GM19463 (cell line): ENCODE results near the gene TMEM52.
A peak's percentile ranks its signal among the peaks of the same experiment; 100 is the strongest.

Source experiments
- ATAC-seq: cut with Tn5 transposase; IDR thresholded peaks from one replicate; pipeline ENCODE4 v1.9.1; 2021; ENCODE audit warnings: mild to moderate bottlenecking, moderate library complexity; ENCODE audit not compliant: unreplicated experiment

Gene TMEM52

DNA sequence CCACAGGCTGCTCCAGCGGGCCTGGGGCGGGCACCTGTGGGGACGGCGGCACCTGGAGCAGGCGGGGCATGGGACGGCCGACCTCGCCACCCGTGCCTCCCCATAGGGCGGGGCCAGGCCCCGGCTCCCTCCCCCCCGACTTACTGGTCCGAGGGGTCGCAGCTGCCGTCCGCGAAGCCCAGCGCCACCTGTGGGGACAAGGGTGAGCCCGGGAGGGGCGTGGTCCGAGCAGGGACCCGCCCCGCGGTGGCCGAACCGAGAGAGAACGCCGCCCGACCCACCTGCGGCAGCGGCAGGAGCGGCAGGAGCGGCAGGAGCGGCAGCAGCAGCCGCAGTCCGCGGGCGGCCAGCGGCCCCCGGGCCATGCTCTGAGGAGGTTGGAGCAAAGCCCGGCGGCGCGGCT is at the start of gene TMEM52:
Gene TMEM52 (minus strand): TSS at position 379 of the 403 bp plus-strand sequence. CDS start 14 bp downstream, at position 365.
- ATAC-seq, result peak; percentile 23

GRCh38 chr1:1967879-1968278 is 48.8 kb upstream of the TMEM52 start:
- no peak for ATAC-seq

- no peak for ATAC-seq
Measured at GRCh38 chr1:1967151-1967550, 48.1 kb upstream of the TMEM52 start.

- ATAC-seq, result no peak
Measured at GRCh38 chr1:1966071-1966740, 47.1 kb upstream of the TMEM52 start.

- no peak for ATAC-seq
Measured at GRCh38 chr1:1965546-1965945, 46.5 kb upstream of the TMEM52 start.

- no peak for ATAC-seq
Measured at GRCh38 chr1:1964811-1965210, 45.7 kb upstream of the TMEM52 start.

GRCh38 chr1:1963570-1963969 is 44.5 kb upstream of the TMEM52 start:
- ATAC-seq, result no peak

DNA sequence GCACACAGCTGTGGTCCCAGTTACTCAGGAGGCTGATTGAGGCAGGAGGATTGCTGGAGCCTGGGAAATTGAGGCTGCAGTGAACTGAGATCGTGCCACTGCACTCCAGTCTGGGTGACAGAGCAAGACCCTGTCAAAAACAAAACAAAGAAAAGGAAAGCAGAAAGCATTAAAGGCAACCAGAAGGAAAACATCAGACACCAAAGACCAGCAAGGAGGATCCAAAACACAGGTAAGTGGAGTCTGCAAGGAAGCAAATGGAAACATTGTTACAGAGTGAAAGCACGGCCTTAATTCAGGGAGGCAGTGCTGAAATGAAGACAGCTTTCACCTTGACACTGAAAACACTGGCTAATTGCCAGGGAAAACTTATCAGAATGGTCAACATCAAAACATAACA is 43.7 kb upstream of the TMEM52 start:
- no peak for ATAC-seq

DNA sequence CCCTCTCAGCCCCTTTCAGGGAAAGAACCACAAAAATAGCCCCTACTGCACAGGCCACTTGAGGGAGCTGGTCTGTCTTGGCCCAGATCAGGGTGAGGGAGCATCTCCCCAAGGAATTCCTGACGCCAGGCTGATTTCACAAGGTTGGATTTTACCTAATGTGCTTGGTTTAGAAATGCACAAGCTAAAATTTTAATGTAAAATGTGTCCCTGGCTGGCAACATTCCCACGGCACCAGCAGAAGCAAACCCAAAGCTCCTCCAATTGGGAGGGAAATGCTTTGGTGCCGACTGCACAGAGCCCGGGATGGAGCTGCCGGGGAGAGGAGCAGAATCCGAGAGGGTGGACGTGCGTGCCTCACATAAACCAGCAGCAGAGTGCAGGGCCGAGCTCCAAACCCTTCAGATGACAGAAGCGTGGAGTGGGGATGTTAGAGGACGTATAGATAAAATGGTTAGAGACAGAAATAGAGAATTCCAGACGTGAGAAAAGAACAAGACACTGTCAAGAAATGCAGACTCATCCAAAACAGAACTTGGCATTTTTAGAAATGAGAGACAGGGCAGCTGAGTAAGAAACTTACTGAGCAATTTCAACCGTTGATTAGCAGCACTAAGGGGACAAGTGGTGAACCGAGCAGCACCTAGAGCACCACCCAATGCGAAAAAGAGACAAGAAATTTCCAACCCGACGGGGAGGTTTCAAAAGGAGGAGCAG is 41.6 kb upstream of the TMEM52 start:
- no peak for ATAC-seq

DNA sequence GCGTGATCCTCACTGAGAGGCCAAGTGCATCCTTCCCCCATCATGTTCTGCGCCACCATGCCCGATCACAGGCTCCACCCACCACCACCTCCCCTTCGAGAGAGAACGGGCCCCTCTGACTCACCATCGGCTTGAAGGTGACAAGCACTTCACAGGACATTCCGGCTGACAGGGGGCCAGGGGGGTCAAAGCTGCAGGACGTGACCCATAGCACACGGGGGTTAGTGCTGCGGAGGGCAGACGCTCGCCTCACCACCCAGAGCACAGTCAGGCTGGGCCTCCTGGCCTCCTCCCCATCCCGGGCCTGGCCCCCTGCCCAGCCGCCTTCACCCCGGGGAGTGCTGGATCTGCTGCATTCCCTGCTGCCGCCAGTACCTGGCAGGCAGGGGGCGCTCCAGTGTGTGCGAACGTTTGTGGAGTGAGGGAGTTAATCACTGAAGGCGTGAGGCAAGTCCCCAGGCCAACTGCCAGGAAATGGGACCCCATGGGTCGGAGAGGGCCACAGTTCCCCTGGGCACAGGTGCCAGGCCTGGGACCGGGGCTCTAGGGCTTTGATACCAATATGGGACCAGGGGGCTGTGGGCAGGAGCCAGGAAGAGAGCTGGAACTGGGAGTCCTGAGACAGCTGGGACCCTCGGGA is 40.9 kb upstream of the TMEM52 start:
- no peak for ATAC-seq

DNA sequence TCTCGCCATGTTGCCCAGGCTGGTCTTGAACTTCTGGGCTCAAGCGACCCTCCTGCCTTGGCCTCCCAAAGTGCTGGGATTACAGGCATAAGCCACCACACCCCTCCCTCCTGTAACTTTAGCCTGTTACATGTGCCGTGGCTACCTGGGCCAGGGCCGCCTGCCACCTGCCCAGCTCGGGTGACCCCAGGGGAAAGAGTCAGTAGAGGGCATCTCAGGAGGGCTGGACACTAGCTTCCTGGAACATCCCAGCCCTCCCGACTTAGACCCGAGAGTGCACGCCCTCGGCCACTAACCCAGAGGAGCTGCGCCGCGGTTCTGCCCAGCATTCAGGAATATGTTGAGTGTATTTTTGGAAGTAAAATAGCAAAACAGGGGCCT is 40.4 kb upstream of the TMEM52 start:
- ATAC-seq, result no peak

DNA sequence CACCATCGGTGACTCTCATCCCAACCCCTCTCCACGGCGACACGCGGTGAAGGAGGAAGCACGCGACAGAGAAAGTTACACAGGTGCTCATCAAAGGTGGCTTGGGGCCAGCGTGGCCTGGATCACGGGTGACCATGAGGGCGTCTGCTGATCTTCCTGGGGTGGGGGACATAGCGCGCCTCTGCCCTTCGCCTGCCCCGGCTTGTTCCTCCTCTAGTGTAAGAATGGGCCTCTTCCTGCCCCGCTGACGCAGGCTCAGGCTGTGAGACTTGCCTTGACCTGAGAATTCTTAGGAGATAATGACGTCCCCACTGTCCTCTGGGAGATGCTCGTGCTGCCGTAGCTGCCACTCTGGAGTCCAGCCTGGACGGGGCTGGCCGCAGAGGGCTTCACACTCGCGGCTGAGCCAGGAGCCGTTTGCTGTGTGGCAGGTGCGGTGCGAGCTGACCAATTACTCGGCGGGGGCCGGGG is 39.0 kb upstream of the TMEM52 start:
- no peak for ATAC-seq

- no peak for ATAC-seq
Measured at GRCh38 chr1:1957533-1957961, 38.5 kb upstream of the TMEM52 start.

DNA sequence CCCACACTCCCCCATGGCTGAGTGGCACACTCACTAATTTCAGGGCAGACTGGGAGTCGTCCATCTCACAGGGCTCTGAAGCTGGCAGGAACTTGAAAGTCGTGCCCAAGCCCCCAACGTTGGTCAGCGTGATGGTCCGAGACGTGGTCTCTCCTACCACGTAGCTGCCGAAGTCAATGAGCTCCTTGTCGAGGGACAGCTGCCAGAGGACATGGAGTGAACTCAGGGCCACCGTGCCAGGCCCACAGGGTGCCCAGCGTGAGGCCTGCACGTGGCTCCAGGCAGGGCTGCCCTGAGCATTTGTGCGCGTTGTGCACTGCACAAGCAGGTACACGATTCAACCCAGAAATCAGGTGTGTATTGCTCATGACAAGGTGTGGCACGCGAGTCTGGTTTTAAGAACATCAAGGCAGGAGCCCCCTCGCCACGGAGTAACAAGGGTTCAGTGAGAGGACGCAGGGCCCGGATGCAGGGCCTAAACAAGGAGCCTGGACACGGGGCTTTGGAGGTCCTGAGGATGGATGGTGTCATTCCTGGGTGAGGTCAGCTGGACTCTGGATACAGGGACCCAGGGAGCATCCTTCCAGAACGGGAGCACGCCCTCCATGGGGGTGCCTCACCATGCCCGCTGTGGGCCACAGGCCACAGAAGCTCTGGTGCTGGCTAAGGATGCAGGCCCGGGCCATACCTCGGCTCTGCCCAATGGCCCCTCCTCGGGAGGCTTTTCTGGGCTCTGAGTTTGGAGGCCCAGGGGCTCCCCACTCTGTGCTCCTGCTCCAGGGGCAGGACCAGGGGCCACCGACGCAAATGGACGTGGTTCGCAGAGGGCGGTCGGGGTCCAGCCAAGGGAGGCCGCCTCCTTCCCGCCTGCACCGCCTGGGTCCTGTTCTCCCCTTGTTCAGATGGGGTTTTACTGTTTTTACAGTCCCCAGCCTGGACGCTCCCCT is 37.8 kb upstream of the TMEM52 start:
- no peak for ATAC-seq

- ATAC-seq, result no peak
Measured at GRCh38 chr1:1956101-1956500, 37.0 kb upstream of the TMEM52 start.

GRCh38 chr1:1955621-1956094 is 36.6 kb upstream of the TMEM52 start:
- ATAC-seq, result no peak

GRCh38 chr1:1954831-1955441 is 35.9 kb upstream of the TMEM52 start:
- no peak for ATAC-seq

- no peak for ATAC-seq
Measured at GRCh38 chr1:1954015-1954414, 34.9 kb upstream of the TMEM52 start.

DNA sequence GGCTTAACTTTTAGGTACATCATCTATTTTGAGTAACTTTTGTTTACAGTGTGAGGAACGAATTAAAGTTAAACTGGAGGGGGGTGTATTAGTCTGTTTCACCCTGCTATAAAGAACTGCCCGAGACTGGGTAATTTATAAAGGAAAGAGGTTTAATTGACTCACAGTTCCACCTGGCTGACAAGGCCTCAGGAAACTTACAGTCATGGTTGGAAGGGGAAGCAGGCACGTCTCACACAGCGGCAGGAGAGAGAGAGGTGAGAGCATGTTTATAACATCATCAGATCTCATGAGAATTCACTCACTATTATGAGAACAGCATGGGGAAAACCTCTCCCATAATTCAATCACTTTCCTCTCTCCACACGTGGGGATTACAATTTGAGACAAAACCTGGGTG is 31.9 kb upstream of the TMEM52 start:
- ATAC-seq, result no peak

DNA sequence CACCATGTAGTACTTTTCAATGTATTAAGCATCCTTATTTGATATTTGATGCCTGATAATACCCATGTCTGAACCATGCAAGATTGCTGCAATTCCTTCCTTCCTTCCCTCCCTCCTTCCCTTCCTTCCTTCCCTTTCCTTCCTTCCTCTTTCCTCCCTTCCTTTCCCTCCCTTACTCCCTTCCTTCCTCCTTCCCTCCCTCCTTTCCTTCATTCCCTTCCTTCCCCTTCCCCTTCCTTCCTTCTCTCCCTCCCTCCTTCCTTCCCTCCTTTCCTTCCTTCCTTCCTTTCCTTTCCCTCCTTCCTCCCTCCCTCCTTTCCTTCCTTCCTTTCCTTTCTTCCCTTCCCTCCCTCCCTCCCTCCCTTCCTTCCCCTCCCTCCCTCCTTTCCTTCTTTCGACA is 29.7 kb upstream of the TMEM52 start:
- ATAC-seq, result no peak
